GM21390 (cell line): ENCODE results near the gene MAN2A2.

Experiments
- ATAC-seq: cut with Tn5 transposase; IDR thresholded peaks from one replicate; pipeline ENCODE4 v1.9.1; 2021; ENCODE audit not compliant: unreplicated experiment

The MAN2A2 gene

DNA sequence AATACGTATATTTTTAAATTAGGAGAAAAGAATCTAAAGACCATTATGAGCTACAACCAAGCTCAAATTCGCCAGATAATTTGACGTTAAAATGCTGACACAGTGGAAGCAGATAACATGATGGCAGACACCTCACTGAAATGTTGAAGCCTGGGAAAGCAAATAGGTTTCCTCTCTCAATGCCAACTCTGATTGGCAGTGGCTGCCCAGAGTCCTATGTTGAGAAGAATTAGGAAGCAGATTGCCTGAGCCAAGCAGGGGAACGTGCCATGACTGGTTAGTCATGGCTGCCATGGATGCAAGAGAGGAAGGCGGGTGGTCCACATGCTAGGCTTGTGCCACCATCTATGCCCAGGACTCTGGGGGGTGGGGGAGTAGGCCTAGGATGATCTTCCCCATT is 35.2 kb downstream of the MAN2A2 start:
- no peak for ATAC-seq

DNA sequence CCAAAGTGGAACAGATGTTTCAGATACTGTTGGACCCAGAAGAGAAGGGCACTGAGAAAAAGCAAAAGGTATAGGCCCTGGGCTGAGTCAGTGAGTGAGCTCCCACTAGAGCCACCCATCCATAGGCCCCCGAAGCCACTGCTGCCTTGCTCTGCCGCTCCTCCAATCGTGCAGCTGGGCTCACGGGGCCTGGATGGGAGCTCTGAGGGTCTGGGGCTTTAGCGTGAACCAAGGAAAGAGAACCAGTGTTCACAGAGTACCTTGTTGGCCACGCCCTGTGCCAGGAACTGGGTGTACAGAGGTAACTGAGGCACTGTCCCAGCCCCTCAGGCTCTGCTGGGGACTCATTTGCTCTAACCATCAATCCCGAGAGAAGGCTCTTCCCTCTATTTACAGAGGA is 36.7 kb downstream of the MAN2A2 start:
- ATAC-seq = no peak

DNA sequence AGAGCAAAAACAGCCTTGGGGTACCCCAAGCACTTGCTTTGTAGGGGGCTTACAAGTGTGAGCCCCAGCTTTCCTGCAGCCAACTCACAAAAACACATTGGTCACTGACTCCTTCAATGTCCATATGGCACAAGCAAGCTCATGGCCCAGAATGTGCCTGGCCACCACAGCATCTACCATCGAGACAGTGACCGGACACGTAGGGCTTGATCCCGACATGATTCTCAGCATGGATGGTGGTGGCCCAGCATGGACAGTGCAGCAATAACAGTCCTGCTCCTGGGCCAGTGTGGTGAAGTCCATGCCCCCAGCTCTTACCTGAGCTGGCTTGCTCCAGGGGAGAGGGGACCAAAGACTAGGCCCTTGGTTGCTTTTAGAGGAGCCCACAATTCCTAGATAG is 37.9 kb downstream of the MAN2A2 start:
- no peak for ATAC-seq

DNA sequence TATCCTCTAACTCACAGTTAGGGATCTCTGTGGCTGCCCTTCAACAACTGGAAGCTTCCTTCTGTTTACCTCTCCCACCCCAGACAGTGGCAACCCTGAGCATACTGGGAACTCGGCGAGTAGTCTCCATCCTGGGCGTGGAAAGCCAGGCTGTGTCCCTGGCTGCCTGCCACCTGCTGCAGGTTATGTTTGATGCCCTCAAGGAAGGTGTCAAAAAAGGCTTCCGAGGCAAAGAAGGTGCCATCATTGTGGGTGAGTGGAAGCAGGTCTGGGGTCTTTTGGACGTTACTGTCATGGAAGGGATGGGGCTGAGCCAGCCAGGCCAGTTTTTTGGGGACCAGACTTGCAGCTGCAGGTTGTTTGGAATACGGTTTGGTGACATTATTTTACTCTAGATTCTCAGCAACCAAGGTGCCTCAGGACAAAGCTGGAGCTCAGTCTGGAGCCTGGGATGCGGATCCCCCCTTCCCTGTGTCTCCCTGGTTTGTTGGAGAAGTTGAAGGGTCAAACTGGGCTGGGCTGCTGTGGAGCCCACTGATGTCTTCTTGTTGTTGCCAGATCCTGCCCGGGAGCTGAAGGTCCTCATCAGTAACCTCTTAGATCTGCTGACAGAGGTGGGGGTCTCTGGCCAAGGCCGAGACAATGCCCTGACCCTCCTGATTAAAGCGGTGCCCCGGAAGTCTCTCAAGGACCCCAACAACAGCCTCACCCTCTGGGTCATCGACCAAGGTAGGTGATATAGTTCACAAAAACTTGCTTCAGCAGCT is 39.4 kb downstream of the MAN2A2 start:
- ATAC-seq = no peak

DNA sequence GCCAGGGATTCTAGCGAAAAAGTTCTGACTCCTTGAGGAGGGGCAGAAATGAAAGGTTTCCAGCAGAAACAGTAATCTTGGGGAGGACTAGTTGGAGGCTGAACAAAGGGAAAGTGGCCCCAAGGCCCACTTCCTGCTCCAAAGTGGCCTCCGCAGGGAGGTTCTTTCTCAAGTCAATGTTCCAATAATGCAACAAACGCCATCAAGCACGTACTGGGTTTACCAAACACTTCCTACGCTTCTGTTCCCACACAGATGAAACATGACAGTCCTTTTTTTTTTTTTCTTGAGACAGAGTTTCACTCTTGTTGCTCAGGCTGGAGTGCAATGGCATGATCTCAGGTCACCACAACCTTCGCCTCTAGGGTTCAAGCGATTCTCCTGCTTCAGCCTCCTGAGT is 42.0 kb downstream of the MAN2A2 start:
- ATAC-seq = no peak

DNA sequence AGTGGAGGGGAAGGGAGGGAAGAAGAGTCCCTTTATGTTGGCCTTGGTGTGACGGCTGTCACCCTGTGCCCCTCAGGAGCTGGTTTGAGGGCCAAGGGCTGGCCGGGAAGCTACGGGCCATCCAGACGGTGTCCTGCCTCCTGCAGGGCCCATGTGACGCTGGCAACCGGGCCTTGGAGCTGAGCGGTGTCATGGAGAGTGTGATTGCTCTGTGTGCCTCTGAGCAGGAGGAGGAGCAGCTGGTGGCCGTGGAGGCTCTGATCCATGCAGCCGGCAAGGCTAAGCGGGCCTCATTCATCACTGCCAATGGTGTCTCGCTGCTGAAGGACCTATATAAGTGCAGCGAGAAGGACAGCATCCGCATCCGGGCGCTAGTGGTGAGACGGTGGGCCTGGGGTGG is 43.4 kb downstream of the MAN2A2 start:
- ATAC-seq = no peak

DNA sequence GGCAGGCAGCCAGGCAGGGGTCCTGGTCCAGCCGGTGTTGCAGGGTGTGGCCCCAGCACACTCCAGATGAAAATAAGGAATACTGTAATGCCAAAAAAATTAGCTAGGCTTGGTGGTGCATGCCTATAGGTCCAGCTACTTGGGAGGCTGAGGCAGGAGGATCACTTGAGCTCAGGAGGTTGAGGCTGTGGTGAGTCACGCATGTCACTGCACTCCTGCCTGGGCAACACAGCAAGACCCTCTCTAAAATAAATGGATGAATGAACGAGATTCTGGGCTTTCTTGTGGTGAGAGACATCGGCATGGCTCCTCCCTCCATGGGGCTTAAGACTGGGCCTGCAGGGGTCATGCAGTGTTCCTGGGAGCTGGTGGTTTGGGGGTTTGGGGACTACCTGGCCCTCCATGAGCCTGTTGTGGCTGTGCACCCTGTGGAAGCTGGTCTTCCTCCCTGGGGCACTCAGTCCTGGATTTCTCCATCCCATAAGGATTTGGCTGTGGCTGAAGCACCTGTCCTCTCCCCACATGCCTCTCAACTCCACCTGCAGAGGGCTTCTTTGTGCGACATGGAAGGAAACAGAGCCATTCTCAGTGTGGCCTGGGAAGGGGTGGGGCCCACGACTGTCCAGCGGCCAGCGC is 44.0 kb downstream of the MAN2A2 start:
- no peak for ATAC-seq

DNA sequence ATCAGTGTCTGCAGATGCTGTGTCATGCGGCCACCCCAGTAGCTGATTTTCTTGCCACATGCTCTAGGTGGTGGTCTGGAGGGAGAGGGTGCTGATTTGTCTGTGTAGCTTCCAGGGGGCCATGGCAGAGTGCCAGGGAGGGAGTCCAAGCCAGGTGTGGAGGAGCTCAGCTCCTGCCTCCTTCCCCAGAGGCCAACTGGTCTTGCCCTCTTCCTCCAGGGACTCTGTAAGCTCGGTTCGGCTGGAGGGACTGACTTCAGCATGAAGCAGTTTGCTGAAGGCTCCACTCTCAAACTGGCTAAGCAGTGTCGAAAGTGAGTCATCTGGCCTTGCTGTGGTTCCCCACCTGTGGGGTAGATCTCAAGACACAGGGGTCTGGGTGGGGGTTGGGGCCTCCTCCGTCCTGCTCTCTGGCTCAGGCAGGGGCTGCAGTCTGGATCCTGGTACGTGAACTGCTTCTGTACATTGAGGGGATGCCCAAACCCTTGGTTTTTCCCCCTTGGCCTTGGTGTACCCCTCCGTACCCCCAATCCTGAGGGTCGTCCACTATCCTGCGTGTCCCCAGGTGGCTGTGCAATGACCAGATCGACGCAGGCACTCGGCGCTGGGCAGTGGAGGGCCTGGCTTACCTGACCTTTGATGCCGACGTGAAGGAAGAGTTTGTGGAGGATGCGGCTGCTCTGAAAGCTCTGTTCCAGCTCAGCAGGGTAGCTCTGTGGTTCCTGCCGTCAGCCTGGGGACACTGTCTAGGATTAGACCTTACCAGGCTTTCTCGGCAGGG is 44.7 kb downstream of the MAN2A2 start:
- ATAC-seq = no peak

DNA sequence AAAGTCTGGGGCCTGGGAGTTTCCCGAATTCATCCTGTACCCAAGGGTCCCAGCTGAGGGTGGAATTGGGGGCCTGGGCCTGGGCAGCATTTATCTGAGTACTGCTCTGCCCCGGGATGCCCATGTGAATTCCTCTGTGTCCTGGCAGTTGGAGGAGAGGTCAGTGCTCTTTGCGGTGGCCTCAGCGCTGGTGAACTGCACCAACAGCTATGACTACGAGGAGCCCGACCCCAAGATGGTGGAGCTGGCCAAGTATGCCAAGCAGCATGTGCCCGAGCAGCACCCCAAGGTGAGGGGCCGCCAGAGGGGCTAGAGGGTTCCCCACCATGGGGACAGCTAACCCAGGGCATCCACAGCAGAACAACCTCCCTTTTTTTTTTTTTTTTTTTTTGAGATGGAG is 45.4 kb downstream of the MAN2A2 start:
- ATAC-seq = no peak

DNA sequence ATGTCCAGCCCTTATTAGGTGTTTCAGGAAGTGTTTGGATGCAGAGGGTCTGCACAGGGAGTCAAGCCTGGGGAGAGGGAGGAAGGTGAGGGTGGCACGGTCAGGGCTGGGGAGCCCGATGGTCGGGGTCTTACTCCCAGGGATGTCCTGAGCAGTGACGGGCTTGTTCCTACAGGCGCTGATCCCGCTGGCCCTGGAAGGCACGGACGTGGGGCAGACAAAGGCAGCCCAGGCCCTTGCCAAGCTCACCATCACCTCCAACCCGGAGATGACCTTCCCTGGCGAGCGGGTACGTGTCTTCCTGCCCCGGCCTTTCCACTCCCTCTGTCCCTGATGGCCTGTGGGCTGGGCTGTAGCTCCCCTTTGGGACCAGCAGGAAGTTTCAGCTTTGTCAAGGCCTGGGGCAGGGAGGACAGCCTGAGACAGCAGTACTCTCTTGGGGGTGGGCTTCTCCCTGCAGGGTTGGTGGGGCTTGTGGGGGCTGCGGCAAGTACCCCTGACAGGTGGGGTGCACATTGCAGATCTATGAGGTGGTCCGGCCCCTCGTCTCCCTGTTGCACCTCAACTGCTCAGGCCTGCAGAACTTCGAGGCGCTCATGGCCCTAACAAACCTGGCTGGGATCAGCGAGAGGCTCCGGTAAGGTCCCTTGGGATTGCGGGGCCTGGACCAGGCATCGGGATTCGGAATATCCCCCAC is 47.0 kb downstream of the MAN2A2 start:
- no peak for ATAC-seq

DNA sequence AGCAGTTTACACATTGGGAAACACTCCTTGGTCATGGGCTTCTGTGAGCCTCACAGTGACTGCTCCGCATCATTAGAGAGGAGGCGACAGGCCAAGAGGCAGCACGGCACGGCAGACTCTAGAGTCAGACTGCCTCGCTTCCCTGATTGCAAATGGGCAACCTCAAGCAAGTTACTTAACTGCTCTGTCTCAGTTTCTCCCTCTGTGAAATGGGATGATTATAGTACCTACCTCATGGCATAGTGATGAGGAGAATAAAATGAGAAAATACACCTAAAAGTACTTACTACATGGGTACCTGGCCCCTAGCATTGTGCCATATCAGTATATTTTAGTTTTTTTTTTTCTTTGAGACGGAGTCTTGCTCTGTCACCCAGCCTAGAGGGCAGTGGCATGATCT is 47.6 kb downstream of the MAN2A2 start:
- no peak for ATAC-seq

DNA sequence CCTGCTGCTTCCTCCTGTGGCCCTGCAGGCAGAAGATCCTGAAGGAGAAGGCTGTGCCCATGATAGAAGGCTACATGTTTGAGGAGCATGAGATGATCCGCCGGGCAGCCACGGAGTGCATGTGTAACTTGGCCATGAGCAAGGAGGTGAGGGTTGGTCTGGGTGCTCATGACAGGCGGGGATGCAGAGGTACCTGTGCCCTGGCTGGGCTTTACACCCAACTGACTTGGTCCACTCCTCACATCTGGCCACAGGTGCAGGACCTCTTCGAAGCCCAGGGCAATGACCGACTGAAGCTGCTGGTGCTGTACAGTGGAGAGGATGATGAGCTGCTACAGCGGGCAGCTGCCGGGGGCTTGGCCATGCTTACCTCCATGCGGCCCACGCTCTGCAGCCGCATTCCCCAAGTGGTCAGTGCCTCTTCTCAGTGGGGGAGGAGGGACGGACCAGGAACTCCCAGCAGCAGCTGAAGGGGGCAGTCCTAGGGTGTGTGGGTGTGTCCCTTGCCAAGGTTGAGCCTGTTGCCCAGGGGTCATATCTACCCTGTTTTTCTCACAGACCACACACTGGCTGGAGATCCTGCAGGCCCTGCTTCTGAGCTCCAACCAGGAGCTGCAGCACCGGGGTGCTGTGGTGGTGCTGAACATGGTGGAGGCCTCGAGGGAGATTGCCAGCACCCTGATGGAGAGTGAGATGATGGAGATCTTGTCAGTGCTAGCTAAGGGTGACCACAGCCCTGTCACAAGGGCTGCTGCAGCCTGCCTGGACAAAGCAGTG is 50.0 kb downstream of the MAN2A2 start:
- ATAC-seq = no peak

DNA sequence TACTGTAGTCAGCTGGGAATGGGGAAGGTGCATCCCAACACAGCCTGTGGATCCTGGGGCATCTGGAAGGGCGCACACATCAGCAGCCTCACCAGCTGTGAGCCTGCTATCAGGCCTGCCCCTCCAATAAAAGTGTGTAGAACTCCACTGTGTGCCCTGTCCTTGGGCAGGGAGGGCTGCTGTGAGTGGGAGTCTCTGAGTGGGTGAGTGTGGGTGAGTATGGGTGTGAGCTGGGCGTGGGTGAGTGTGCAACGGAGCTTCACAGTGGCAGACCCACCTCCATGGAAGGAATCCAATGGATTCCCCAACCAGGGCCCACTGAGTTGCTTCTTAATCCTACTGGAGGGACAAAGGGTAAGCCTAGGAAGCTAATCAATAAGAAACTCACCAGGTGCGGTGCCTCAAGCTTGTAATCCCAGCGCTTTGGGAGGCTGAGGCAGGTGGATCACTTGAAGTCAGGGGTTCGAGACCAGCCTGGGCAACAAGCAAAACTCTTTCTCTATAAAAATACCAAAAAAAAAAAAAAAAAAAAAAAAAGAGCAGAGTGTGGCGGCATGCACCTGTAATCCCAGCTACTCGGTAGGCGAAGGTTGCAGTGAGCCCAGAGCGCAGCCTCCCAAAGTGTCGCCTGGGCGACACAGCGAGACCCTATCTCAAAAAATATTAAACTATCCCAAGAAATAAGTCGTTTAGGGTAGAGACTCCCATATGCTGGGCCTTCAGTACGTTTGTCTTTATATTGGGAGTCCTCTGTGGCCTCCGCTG is 51.0 kb downstream of the MAN2A2 start:
- ATAC-seq = no peak

DNA sequence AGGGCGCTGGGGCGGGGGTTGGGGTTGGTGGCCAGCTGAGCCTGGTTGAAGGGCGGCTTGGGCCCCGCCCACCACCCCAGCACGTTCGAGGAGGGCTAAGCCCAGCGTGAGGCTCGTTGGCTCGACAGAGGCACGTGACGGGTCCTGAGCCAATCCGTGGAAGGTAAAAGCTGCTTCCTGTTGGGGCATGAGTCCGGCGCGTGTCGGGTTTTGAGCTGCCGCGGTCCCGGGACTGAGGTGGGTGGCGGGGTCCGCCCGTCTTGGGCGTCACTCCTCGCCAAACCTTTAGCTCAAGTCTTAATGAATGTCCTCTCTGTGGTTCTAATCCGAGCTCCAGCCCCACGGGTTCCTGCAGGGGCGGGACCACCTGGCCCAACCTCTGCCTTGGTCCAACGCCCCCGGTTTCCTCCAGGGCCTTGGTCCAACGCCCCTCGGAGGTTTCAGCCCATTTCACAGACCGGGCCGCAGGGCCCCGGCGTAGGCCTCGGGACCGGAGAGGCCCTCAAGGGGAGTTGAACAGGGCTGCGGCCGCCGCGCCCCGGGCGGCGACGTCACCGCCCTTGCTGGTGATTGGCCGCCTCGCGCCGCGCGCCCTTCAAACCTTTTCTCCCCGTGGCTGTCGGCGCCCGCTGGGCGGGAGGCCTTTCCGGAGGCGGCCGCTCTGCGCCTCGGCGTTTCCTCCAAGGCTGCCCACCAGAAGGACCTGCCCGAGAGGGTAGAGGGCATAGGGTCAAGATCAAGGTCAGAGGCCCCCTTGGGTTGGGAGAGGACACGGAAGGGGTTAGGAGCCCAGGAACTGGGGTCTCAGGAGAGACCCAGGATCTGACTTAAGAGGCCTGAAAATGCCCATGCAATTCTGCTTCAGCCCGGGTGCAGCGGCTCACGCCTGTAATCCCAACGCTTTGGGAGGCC is 51.9 kb downstream of the MAN2A2 start, which contains the start of gene RCCD1:
TSS of gene RCCD1 (plus strand) at position 173 of the 912 bp plus-strand sequence. CDS start 1,851 bp downstream, outside the sequence.
- ATAC-seq = peak; percentile 90

DNA sequence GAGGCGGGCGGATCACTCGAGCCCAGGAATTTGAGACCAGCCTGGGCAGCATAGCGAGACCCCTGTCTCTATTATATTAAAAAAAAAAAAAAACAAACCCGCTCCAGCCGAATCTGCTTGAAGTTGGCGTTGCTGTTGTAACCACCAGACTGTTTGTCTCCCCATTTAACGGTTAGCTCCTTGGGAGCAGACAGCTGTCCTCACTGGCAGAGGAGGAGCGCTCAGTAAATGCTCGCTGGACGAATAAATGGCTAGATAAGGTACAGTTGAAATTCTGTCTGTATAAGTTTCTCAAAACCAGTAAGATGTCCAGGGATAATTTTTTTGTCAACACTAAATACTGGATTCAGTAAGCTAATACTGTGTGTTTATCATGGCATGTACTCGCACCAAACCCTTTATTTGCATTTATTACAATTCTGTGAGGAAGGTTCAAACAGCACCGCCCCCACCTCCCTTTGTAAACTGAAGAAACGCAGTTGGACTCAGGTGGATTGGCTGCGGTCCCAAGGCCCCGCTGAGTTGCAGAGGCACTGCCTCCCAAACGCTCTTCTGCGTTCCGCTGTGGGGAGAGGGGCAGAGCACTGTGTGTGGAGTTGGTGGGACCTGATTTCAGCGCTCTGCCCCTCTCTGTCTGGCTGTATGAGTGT is 52.6 kb downstream of the MAN2A2 start:
- no peak for ATAC-seq

DNA sequence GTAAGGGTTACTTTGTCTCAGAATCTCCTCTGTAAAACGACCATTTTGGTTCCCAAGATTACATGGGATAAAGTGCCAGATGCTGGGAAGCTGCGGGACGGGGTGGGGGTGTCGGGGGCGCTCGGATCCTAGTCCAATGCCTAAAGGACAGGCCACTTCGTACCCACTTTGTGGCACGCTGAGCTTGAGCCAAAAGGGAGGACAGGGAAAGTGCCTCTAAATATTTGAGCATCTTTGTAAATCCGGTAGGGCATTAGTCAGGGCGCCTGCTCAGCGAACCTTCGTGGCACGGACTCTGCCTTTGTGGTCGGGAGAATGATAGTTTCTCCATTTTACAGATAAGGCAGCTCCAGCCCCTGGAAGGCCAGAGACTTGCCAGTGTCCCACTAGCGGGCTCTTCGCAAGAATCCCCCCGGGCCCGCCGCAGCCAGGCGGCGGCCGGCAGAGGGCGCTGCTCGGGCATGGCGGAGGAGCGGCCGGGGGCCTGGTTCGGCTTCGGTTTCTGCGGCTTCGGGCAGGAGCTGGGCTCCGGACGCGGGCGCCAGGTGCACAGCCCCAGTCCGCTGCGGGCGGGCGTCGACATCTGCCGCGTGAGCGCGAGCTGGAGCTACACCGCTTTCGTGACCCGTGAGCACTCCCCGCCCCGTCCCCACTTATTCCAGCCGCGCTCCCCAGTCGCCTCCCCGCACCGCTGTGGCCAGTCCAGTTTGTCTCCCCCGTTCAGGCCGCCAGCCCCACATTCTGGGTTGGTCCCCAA is 53.4 kb downstream of the MAN2A2 start:
- peak; percentile 23 for ATAC-seq

DNA sequence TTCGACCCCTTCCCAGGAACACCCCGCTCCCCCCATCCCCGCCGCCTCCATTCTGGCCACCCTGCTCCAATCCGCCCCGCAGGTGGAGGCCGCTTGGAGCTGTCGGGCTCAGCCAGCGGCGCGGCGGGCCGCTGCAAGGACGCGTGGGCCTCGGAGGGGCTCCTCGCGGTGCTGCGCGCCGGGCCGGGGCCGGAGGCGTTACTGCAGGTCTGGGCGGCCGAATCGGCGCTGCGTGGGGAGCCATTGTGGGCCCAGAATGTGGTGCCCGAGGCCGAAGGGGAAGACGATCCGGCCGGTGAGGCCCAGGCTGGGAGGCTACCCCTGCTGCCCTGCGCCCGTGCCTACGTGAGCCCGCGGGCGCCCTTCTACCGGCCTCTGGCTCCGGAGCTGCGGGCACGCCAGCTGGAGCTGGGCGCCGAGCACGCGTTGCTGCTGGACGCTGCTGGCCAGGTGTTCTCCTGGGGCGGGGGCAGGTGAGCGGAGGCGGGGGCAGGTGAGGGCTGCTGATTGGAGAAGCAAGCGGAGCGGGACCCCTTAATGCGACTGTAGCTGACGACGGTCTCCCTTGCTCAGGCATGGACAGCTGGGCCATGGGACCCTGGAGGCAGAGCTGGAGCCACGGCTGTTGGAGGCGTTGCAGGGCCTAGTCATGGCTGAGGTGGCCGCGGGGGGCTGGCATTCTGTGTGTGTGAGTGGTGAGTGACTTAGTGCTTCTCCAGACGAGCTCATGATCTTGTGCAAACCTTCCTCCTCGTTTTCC is 54.1 kb downstream of the MAN2A2 start:
- ATAC-seq = no peak
